Measurements from ENCODE around the gene FDXACB1. TPM values are rescaled to one million over a fixed set of nuclear protein-coding genes. Genes with fewer than 3 reads are reported as not detected.

Gene FDXACB1
- total RNA-seq (1 to 10 TPM; 1.3 to 2.9 (median 1.8) TPM), polyA plus RNA-seq (1 to 10 TPM; 1.4 to 2.8 TPM)
- long read RNA-seq, donor 1, partial matches to known transcripts, result 0 of 7 reads
- long read RNA-seq, donor 1, other reads (novel, unspliced or antisense), result 1 of 7 reads
- long read RNA-seq, donor 2, partial matches to known transcripts, result 0 of 1 reads
- long read RNA-seq, donor 2, other reads (novel, unspliced or antisense), result 0 of 1 reads
- long read RNA-seq, donor 3, partial matches to known transcripts, result 0 of 2 reads
- long read RNA-seq, donor 3, other reads (novel, unspliced or antisense), result 0 of 2 reads

- intact Hi-C loops (cut with DNase I), result loop anchor here in 3 of 4 donors (2.0 to 10.0 kb wide), 6 partner anchors 33 to 206 kb away; partner anchors contain the start of genes CRYAB (in 2 of the 3), HSPB2 (in 2 of the 3), SDHD (in 1 of the 3) and TIMM8B (in 1 of the 3)
- no peaks in the 10 kb centered on the region for H3K36me3 ChIP-seq
- WGBS, 3 donors, result 0% methylated on average over 55 of the region's 55 CpGs
- DNase-seq, result peak; percentile 96 to 97 (median 97)
- peak within 1 kb of the TSS; percentile 58 for H3K4me3 ChIP-seq
- TF ChIP-seq POLR2A (IDR thresholded peaks at IDR 0.05) (peak; percentile 88), CTCF (IDR thresholded peaks at IDR 0.05) (peak; percentile 79 to 99 (median 99)), EP300 (IDR thresholded peaks at IDR 0.05) (peak; percentile 67)
- peak within 1 kb of the TSS; percentile 65 to 95 for H3K27ac ChIP-seq
- H3K9me3 ChIP-seq, result no peaks in the 10 kb centered on the region
- no peaks in the 10 kb centered on the region for H3K27me3 ChIP-seq
- H3K4me1 ChIP-seq (ENCODE audit: insufficient read depth), result peaks cover 7% of the 10 kb centered on the region
Measured at GRCh38 chr11:111878849-111879636, at the start of gene FDXACB1, which contains the start of gene CFAP68. TSS of gene FDXACB1 (minus strand) at chr11:111879165. CDS start at chr11:111879132, 33 bp downstream. TSS of gene CFAP68 (plus strand) at chr11:111879541. CDS start at chr11:111879561, 20 bp downstream.

- H3K36me3 ChIP-seq, result no peaks in the 10 kb centered on the region
- intact Hi-C loops (cut with DNase I), result loop anchor here in 3 of 4 donors (2.0 to 5.0 kb wide), 2 partner anchors 14 to 49 kb away; partner anchors contain the start of genes CFAP68 (in 2 of the 3), FDXACB1 (in 2 of the 3) and HSPB2 (in 1 of the 3)
- WGBS, 3 donors, result 1 to 2% (median 1%) methylated on average over 34 to 47 of the region's 47 CpGs
- peaks cover 10% of the 10 kb centered on the region for H3K4me1 ChIP-seq (ENCODE audit: insufficient read depth)
- DNase-seq, result peak; percentile 96 to 98 (median 97)
- no peaks in the 10 kb centered on the region for H3K9me3 ChIP-seq
- H3K27me3 ChIP-seq, result no peaks in the 10 kb centered on the region
- H3K27ac ChIP-seq, result peak overlapping the region; percentile 19 to 79
- TF ChIP-seq EP300 (IDR thresholded peaks at IDR 0.05) (no peak), CTCF (IDR thresholded peaks at IDR 0.05) (no peak), POLR2A (IDR thresholded peaks at IDR 0.05) (peak; percentile 58)
- H3K4me3 ChIP-seq, result peak overlapping the region; percentile 39
Measured at GRCh38 chr11:111926505-111927391, 47.8 kb upstream of the FDXACB1 start.

GRCh38 chr11:111925953-111926352 is 47.0 kb upstream of the FDXACB1 start:
- intact Hi-C loops (cut with DNase I), result loop anchor here in 3 of 4 donors (2.0 to 5.0 kb wide), 2 partner anchors 13 to 49 kb away; partner anchors contain the start of genes CFAP68 (in 2 of the 3), FDXACB1 (in 2 of the 3) and HSPB2 (in 1 of the 3)
- WGBS, 3 donors, result 90 to 93% (median 91%) methylated on average over 16 of the region's 16 CpGs
- Histone ChIP-seq H3K27me3 (no peaks in the 10 kb centered on the region), H3K9me3 (no peaks in the 10 kb centered on the region), H3K4me1 (ENCODE audit: insufficient read depth) (peaks cover 10% of the 10 kb centered on the region), H3K27ac (no peak overlapping the region), H3K4me3 (no peak overlapping the region), H3K36me3 (no peaks in the 10 kb centered on the region)
- no peak for TF ChIP-seq CTCF (IDR thresholded peaks at IDR 0.05)
- no peak for TF ChIP-seq EP300 (IDR thresholded peaks at IDR 0.05)
- no peak for TF ChIP-seq POLR2A (IDR thresholded peaks at IDR 0.05)
- DNase-seq, result peak in 1 of 5 donors; percentile 58
